GM19372 (cell line): ENCODE measurements around the gene CYFIP2.

Source experiments
- ATAC-seq: cut with Tn5 transposase; IDR thresholded peaks from one replicate; pipeline ENCODE4 v1.9.1; 2021; ENCODE audit warnings: mild to moderate bottlenecking, low read depth, moderate library complexity; ENCODE audit not compliant: unreplicated experiment

Gene CYFIP2

DNA sequence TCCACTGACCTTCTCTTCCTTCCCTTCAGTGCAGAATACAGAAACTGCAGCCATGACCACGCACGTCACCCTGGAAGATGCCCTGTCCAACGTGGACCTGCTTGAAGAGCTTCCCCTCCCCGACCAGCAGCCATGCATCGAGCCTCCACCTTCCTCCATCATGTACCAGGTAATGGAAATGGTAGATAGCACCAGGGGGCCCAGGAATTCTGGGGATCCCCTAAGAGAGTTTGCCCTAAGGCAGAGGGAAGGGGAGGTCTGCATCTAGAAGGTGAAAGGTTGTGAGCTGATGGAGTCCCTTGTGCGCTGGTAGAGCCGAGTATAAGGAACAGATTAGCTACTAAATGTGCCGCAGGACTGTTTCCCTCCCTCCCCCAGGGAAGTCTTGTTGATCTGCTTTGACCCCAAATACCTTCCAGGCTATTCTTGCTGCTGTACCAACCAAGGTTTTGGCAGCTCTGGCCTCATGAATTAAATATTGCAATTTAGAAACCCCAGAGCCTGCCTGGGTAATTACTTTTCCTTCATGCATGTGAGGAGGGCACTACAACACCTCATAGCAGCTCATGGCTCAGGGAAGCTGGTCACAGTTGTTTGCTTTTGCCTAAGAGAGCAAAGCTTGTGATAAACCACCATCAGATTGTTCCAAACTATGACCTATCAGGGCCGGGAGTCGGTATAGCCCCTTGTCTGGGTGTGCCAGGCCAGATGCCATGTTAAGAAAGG, 19.6 kb downstream of the CYFIP2 start:
- ATAC-seq, result no peak

- no peak for ATAC-seq
Observed at GRCh38 chr5:157286761-157287211, 20.9 kb downstream of the CYFIP2 start.

DNA sequence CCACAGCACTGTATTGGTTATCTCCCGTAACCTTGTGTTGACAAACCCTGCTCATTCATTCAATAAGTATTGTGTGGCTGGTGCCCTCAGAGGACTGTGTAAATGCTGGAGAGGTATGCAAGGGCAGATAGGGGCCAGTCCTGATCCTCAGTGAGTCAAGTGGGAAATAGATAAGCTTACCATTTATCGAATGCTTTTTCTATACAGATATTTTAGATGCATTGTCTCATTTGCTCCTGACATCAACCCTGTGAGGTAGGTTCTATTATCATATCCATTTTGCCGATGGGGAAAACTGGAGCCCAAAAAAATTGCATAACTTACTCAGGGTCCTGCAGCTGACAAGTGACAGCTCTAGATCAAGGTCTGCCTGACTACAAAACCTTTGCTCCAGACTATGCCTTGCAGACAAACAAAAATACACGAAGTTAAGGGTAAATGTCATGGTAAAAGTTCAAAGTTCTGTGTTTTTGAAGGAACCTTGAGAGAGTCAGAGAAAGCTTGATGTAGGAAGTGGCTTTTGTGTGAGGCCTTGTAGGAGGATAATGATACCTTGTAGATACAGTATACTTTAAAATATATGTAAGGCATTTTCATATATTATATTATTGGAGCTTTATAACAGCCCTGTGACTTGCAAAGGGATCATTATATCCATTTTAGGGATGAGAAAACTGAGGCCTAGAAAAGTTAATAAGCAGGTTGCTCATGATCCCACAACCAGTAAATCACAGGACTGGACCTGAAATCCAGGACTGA, 22.7 kb downstream of the CYFIP2 start:
- ATAC-seq, result no peak

DNA sequence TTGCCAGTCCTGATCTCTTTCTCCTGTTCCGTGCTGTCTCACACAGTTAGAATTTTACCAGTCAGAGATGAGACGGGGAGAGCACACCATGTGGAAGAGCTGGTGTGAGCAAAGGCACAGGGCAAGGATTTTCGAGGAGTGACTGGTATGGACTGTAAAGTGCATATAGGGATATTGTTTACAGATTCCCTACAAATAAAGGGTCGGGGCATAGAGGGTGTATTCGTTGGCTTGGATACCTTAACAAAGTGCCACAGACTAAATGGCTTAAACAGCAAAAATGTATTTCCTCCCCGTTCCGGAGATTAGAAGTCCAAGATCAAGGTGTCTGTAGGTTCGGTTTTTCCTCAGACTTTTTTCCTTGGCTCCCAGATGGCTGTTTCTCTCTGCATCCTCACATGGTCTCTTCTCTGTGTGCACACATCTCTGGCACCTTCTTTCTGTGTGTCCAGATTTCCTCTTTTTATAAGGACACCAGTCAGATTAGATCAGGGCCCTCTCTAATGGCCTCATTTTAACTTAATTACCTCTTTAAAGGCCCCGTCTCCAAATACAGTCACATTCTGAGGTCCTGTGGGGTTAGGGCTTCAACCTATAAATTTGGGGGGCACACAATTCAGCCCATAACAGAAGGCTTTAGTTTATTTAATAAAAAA, 23.4 kb downstream of the CYFIP2 start:
- no peak for ATAC-seq

DNA sequence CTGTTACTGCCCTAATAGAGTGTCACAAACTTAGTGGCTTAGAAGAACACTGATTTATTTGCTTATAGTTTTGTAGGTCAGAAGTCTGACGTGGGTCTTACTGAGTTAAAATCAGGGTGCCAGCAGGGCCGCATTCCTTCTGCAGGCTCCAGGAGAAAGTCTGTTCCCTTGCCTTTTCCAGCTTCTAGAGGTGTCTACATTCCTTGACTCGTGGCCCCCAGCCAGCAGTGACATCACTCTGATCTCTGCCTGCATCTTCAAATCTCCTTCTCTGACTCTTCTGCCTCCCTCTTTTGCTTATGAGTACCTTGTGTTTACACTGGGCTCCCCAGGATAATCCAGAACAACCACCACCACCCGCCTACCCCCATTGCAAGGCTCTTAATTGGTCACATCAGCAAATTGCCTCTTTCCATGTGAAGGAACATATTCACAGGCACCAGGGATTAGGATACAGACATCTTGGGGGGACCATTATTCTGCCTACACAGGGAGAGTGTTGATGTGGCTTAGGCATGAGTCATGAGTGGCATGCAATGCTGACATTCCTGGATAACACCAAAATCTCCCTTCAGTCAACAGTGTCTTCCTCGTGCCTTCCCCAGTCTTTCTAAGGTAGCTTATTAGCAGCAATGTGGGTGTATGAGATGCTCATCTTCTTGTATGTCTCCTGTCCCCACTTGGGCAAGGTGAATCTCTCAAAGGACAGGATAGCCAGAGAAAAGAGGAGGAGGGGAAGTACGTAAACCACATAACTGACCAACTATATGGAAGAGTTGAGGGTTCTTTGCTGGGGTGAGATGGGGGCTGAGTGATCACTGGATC, 24.4 kb downstream of the CYFIP2 start:
- ATAC-seq, result no peak

DNA sequence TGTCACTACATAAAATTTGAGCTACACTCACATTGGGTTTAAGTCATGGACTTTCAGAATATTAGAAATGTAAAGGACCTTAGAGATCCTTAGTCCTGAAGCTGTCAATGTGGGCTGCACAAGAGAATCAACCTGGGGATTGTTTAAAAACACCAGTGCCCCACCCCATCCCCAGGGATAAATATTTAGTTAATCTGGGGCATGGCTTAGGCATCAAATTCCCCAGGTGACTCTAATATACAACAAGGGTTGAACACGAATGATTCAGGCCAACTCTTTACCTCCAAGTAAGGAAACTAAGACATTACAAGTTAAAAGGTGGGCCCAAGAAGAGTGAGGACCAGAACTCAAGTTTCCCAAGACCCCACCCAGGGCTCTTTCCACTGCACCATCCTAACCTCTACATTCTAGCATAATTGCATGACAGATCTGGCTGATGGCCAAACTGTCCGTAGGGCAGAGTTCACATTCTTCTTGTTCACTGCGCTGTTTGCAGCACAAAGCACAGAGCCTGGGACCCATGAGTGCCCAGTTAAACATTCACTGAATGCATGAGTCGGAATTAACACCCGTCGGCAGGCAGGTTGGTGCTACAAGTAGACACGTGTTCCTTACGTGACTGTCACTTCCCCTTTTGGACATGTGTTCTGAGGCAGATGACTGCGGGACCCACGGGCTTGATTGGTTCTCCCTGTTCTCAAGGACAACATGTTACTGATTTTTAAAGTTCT, 25.2 kb downstream of the CYFIP2 start:
- ATAC-seq, result peak; percentile 91

DNA sequence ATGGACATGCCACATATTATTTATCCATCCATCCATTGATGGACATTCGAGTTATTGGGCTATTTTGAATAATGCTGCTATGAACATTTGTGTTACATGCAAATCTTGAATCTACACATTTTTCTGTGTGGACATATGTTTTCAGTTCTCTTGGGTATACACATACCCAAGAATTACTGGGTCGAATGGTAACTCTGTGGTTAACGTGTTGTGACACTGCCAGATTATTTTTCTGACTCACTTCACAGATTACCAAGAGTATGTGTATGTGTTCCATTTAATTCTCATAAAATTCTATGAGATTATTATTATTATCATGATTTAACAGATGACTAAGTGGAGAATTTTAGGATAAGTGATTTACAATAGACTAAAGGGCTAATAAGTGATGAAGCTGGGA, 26.7 kb downstream of the CYFIP2 start:
- ATAC-seq, result no peak

DNA sequence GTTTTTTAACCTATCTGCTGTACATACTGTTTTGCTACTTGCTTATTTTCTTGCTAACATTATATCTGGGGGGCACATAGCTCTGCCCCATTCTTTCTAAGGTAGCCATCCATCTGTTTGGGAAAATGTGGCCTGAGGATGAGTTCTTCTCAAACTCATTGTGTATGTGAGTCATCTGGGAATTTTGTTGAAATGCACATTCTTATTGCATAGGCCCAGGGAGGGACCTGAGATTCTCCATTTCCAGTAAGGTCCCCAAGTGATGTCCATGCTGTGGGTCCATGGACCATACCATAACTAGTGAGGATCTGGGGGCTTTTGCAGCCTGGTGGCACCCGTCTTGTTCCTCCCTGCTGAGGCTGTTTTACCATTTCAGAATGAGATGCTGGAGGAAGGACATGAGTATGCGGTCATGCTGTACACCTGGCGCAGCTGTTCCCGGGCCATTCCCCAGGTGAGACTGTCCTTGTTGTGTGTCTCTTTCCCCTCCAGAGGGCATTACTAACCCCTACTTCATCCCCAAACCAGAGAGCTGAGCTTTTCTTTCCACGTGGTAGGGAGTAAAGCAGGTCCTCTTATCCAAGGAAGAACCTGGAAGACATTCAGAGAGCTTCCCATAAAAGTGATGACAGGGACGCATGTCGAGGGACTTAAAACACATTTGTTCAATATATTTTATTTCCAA, 28.6 kb downstream of the CYFIP2 start:
- ATAC-seq, result no peak

DNA sequence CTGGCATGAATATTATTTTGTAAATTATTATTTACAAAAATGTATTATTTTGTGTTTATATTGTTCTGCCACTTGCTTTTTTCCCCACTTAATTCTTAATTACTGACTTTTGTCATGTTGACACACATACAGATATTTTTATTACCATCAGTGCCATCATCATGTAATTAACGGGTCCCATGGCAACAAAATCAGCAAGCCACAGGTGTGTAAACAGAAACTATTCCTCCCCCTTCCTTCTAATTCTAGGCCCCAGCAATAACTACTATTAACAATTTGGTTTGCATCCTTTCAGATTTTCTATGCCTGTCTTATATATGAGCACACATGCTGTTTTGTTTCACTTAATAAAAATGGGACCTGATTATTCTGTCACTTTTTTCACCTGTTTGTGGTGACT, 29.3 kb downstream of the CYFIP2 start:
- ATAC-seq, result no peak

DNA sequence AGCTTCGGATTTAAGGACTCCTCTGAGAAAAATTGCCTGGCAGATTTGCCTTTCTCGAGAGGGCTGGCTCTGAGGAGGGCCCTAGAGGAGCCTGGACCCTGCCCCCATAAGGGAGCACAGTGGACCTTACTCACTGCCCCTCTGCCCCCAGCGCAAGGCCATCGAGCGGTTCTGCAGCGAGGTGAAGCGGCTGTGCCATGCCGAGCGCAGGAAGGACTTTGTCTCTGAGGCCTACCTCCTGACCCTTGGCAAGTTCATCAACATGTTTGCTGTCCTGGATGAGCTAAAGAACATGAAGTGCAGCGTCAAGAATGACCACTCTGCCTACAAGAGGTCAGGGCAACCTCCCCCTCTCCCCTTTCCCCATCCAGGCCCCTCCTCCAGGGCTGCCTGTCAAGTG, 34.6 kb downstream of the CYFIP2 start:
- ATAC-seq, result no peak

- ATAC-seq, result no peak
Observed at GRCh38 chr5:157301066-157301465, 35.1 kb downstream of the CYFIP2 start.

DNA sequence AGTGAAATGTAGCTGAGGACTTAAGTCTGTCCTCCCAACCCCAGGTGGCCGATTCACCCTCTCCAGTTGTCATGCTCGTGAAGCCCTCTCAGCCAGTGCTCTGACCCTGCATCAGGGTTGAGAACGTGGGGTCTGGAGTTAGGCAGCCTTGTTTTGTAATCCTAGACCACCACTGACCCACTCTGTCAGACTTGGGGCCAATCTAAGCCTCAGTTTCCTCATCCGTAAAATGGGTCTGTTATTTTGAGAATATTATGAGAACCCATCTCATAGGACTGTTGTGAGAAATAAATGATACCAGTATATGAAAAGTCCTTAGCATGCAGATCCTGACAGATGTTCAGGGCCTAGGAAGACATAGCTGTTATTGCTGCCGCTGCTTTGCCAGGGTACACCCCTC, 37.1 kb downstream of the CYFIP2 start:
- ATAC-seq, result no peak

GRCh38 chr5:157303667-157304327, 37.9 kb downstream of the CYFIP2 start:
- ATAC-seq, result no peak

DNA sequence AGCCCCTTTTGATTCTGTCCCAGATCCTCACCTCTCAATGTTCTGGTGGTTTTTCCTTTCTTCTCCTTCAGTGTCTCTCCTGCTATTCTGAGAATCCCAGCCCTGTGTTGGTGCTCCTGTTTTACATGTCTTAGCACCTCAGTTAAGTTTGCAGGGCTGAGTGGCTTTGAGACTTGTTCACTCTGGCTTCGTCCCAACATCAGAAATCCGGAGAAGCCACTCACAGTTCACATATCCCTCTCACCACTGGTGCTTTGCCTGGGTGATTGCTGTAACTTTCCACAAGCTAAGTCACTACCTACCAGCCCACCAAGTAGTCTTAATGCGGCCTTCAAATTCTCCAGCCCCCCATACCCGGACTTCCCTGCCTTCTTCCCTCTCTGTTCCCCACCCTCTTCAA, 40.2 kb downstream of the CYFIP2 start:
- no peak for ATAC-seq

DNA sequence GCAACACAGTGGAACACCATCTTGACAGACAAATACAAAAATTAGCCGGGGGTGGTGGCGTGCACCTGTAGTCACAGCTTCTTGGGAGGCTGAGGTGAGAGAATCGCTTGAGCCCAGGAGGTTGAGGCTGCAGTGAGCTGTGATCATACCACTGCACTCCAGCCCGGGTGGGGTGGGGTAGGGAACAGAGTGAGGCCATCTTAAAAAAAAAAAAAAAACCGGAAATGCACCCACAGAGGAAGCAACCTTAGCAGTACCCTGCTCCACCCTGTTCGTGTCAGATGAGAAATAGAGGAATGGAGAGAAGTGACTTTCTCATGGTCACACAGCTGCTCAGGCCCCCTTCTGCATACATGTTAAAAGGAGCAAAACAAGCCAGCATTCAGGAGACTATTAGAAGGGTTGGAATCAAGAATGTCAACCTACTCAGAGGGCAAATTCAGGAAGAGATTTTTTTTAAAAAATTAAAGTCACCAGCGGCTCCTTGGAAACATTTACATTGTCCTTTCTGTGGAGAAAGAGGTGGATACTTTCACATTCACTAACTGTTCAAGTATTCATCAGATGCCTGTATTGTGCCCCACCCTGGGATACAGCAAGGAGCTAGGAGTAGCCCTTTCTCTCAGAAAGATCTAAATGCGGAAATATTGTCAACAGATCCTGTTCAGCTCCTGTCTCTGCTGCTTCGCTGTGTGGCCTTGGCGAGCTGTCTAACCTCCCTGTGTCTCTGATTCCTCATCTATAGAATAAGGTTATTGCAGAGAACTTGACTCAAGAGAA, 41.0 kb downstream of the CYFIP2 start:
- no peak for ATAC-seq

DNA sequence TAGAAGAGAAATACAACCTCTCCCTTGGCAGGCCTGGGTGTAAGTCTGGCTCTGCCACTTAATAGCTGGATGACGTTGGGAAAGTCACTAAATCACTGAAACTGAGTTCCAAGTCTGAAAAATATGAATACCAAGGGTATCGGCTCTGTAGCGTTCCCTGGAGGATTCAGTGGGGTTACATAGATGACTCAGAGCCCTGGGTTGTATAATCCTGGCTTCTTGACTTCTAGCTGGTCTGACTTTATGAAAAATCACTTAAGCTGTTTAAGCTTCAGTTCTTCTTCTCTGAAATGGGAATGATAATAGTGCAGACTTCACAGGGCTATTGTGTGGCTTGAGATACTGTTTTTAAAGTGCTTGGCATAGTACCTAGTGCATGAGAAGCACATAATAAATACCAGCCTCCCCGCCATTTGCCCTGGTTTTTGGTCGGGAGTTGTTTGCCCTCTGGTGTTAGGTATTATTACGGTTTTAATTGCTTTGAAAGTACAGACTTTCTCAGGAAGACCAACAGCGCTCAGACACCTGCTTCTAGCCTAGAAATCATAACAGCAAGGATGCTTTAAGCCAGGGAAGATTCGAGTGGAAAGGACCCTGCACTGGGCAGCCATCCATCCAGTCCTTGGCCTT, 43.0 kb downstream of the CYFIP2 start:
- ATAC-seq, result no peak

GRCh38 chr5:157309796-157310195, 43.9 kb downstream of the CYFIP2 start:
- ATAC-seq, result no peak

- ATAC-seq, result no peak
Observed at GRCh38 chr5:157311595-157311994, 45.7 kb downstream of the CYFIP2 start.
